ENCODE results near the gene TKTL1.
A peak's percentile ranks its signal among the peaks of the same experiment; 100 is the strongest.

The TKTL1 gene

DNA sequence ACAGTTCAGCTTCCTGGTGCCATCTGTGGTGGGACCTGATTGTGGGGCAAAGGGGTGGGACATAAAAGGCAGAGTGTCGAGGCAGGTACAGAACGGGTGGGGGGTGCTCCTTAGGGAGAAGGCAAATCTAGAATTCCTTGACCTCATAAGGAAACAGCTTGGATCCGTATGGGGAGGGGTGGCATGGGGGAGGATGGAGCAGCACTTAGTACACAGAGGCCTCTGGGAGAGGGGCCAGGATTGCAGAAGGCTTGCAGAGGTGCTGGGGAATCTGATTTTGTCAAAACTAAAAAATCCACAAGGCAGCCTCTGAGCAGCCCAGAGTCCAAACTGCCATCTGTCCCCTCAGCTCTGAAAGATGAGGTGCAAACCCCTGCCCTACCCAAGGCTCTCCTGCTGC is 81.2 kb downstream of the TKTL1 start:
- Histone ChIP-seq H3K4me1 (ENCODE audit: insufficient read depth, low read length) (peaks cover 10% of the 10 kb centered on the region), H3K9me3 (ENCODE audit: insufficient read depth, low read depth, low read length) (no peaks in the 10 kb centered on the region), H3K27me3 (ENCODE audit: insufficient read depth, low read length) (peaks cover 22% of the 10 kb centered on the region; the same call in 1 of the 2 replicates), H3K4me3 (ENCODE audit: low read length) (no peak overlapping the region), H3K9ac (ENCODE audit: low read depth, low read length) (no peak overlapping the region), H3K36me3 (ENCODE audit: insufficient read depth, low read depth, low read length) (peaks cover 7% of the 10 kb centered on the region; the same call in 1 of the 2 replicates), H3K27ac (ENCODE audit: low read length) (no peak overlapping the region)

DNA sequence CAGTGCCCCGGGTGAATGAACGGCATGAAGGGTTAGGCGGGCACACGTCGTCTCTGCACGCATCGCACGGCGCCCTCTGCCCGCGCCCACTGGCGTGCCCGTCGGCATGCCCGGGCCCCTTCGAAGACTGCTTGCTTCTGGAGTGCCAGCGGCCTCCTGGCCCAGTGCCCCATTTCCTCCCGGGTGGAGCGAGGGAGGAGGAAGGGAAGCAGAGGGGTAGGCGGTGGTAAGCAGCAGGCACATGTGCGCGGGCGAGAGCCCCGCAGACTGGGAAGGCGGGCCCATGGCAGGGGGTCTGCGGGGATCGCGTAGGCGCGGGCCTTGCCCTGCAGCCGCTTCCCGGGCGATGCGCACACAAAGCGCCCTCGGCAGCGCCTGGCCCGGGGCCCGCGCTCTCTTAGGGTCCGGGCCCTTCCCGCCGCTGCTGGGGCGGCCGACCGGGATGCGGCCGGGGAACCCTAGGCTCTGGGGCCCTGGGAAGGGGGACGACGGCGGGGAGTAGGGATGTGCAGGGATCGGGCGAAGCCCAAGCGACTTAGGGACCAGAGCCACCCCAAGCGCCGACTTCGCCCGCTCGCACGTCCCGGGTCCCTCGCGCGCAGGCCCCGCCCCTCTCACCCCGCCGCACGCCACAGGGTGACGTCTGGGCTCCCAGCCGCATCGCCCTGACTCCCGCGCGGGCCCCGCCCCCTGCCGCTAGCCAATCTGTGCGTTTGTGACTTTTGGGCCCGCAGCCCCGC is 82.6 kb downstream of the TKTL1 start:
- Histone ChIP-seq H3K27ac (ENCODE audit: low read length) (no peak overlapping the region), H3K27me3 (ENCODE audit: insufficient read depth, low read length) (peaks cover 15% of the 10 kb centered on the region; the same call in 1 of the 2 replicates), H3K36me3 (ENCODE audit: insufficient read depth, low read depth, low read length) (peaks cover 7% of the 10 kb centered on the region; the same call in 1 of the 2 replicates), H3K4me1 (ENCODE audit: insufficient read depth, low read length) (peaks cover 10% of the 10 kb centered on the region), H3K9ac (ENCODE audit: low read depth, low read length) (peak overlapping the region; percentile 74; the same call in 1 of the 2 replicates), H3K9me3 (ENCODE audit: insufficient read depth, low read depth, low read length) (no peaks in the 10 kb centered on the region), H3K4me3 (ENCODE audit: low read length) (peak overlapping the region; percentile 61; the same call in 1 of the 2 replicates)

DNA sequence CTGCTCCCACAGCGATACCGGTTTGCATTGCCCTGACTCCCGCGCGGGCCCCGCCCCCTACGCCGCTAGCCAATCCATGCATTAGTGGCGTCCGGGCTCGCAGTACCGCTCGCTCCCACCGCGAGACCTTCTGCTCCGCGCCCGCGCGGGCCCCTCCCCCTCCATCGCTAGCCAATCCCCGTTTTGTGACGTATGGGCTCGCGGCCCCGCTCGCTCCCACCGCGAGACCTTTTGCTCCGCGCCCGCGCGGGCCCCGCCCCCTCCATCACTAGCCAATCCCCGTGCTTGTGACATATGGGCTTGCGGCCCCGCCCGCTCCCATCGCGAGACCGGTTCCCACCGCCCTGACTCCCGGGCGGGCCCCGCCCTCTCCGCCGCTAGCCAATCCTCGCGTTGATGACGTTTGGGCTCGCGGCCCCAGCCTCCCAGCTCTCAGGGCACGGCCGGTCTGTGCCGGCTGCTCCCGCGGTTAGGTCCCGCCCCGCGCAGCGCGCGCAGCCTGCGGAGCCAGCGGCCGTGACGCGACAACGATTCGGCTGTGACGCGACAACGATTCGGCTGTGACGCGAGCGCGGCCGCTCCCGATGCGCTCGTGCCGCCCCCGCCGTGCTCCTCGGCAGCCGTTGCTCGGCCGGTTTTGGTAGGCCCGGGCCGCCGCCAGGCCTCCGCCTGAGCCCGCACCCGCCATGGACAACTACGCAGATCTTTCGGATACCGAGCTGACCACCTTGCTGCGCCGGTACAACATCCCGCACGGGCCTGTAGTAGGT is 83.4 kb downstream of the TKTL1 start, which contains the start of gene EMD:
Gene EMD, plus strand, starts transcription at position 497 of the 770 bp plus-strand sequence. Its CDS starts 190 bp downstream, at position 687.
- peaks cover 10% of the 10 kb centered on the region for H3K4me1 ChIP-seq (ENCODE audit: insufficient read depth, low read length)
- no peaks in the 10 kb centered on the region for H3K9me3 ChIP-seq (ENCODE audit: insufficient read depth, low read depth, low read length)
- peaks cover 7% of the 10 kb centered on the region; the same call in 1 of the 2 replicates for H3K36me3 ChIP-seq (ENCODE audit: insufficient read depth, low read depth, low read length)
- H3K9ac ChIP-seq (ENCODE audit: low read depth, low read length): peak within 1 kb of the TSS; percentile 89
- peak within 1 kb of the TSS; percentile 84 for H3K4me3 ChIP-seq (ENCODE audit: low read length)
- peaks cover 9% of the 10 kb centered on the region; the same call in 1 of the 2 replicates for H3K27me3 ChIP-seq (ENCODE audit: insufficient read depth, low read length)
- H3K27ac ChIP-seq (ENCODE audit: low read length): peak within 1 kb of the TSS; percentile 5

DNA sequence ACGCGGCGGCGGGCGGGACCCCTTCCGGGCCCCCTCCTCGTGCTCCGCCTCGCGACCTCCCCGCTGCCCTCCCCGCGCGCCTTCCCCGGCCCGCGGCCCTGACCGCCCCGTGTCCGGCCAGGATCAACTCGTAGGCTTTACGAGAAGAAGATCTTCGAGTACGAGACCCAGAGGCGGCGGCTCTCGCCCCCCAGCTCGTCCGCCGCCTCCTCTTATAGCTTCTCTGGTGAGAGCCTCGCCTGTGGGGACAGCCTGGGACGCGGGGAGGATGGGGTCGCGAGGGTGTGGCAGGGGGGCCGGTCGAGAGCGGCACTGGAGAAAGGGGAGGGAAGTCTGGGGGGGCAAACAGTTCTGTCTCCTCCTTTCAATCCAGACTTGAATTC is 84.0 kb downstream of the TKTL1 start:
- H3K4me3 ChIP-seq (ENCODE audit: low read length): peak overlapping the region; percentile 84
- peaks cover 7% of the 10 kb centered on the region; the same call in 1 of the 2 replicates for H3K36me3 ChIP-seq (ENCODE audit: insufficient read depth, low read depth, low read length)
- peaks cover 7% of the 10 kb centered on the region; the same call in 1 of the 2 replicates for H3K27me3 ChIP-seq (ENCODE audit: insufficient read depth, low read length)
- H3K9me3 ChIP-seq (ENCODE audit: insufficient read depth, low read depth, low read length): no peaks in the 10 kb centered on the region
- peaks cover 10% of the 10 kb centered on the region for H3K4me1 ChIP-seq (ENCODE audit: insufficient read depth, low read length)
- no peak overlapping the region for H3K27ac ChIP-seq (ENCODE audit: low read length)
- H3K9ac ChIP-seq (ENCODE audit: low read depth, low read length): peak overlapping the region; percentile 89

Measured in iPS-20b (cell line).